ENCODE results near the gene SLC16A7. TPM values are rescaled to one million over a fixed set of nuclear protein-coding genes. Genes with fewer than 3 reads are reported as not detected.
"Not testable (repeated sequence)": the region's sequence is repeated elsewhere in the genome, so short reads cannot be mapped to it uniquely, and the experiment has no call there.

SLC16A7 gene
- total and polyA plus RNA-seq, 12 donors, result 3.5 to 103 (median 63.0) TPM

- Histone ChIP-seq H3K4me1 (replicated peaks in 1 of 2) (peaks cover 0 to 16% of the 10 kb centered on the region in 2 donors), H3K9me3 (replicated peaks in 1 of 3) (no peaks in the 10 kb centered on the region), H3K27ac (no peak overlapping the region), H3K4me3 (no peak overlapping the region), H3K27me3 (no peaks in the 10 kb centered on the region), H3K36me3 (replicated peaks in 1 of 2) (no peaks in the 10 kb centered on the region)
- 17 to 25% (median 19%) methylated on average over 1 of the region's 1 CpG for WGBS, 4 donors
- TF ChIP-seq POLR2A (IDR thresholded peaks at IDR 0.05) (peak in 1 of 2 donors; percentile 32), CTCF (IDR thresholded peaks at IDR 0.05) (no peak)
- intact Hi-C loops (cut with DNase I), result no loop called here
- peak in 6 of 7 donors; percentile 36 to 67 (median 51) for DNase-seq
Observed at GRCh38 chr12:59736786-59737185, 141.0 kb downstream of the SLC16A7 start.

GRCh38 chr12:59737725-59738463, 142.1 kb downstream of the SLC16A7 start:
- intact Hi-C loops (cut with DNase I), result no loop called here
- Histone ChIP-seq H3K27ac (peak overlapping the region in 4 of 5 donors; percentile 29 to 44 (median 38)), H3K27me3 (no peaks in the 10 kb centered on the region), H3K4me3 (peak overlapping the region in 1 of 4 donors; percentile 38), H3K4me1 (replicated peaks in 1 of 2) (peaks cover 0 to 16% of the 10 kb centered on the region in 2 donors), H3K36me3 (replicated peaks in 1 of 2) (no peaks in the 10 kb centered on the region), H3K9me3 (replicated peaks in 1 of 3) (no peaks in the 10 kb centered on the region)
- WGBS, 4 donors, result 52 to 63% (median 57%) methylated on average over 3 of the region's 3 CpGs
- TF ChIP-seq CTCF (IDR thresholded peaks at IDR 0.05), result no peak
- no peak for TF ChIP-seq POLR2A (IDR thresholded peaks at IDR 0.05)
- no peak for DNase-seq

GRCh38 chr12:59742841-59743240, 147.0 kb downstream of the SLC16A7 start:
- DNase-seq, result no peak
- TF ChIP-seq POLR2A (IDR thresholded peaks at IDR 0.05) (no peak), CTCF (IDR thresholded peaks at IDR 0.05) (no peak)
- no peaks in the 10 kb centered on the region for H3K9me3 ChIP-seq (replicated peaks in 1 of 3)

GRCh38 chr12:59744564-59744963, 148.7 kb downstream of the SLC16A7 start:
- intact Hi-C loops (cut with DNase I), result no loop called here
- 87 to 96% (median 96%) methylated on average over 4 to 8 of the region's 8 CpGs for WGBS, 4 donors
- no peak for TF ChIP-seq CTCF (IDR thresholded peaks at IDR 0.05)
- TF ChIP-seq POLR2A (IDR thresholded peaks at IDR 0.05), result no peak
- no peak overlapping the region for H3K27ac ChIP-seq
- no peaks in the 10 kb centered on the region for H3K9me3 ChIP-seq (replicated peaks in 1 of 3)
- no peaks in the 10 kb centered on the region for H3K4me1 ChIP-seq (replicated peaks in 1 of 2)
- H3K4me3 ChIP-seq, result no peak overlapping the region
- DNase-seq, result no peak
- H3K36me3 ChIP-seq (replicated peaks in 1 of 2), result no peaks in the 10 kb centered on the region
- no peaks in the 10 kb centered on the region for H3K27me3 ChIP-seq

More at GRCh38 chr12:59742841-59743240, 147.0 kb downstream of the SLC16A7 start:
- intact Hi-C loops (cut with DNase I), result no loop called here
- Histone ChIP-seq H3K36me3 (replicated peaks in 1 of 2) (no peaks in the 10 kb centered on the region), H3K27ac (no peak overlapping the region), H3K4me1 (replicated peaks in 1 of 2) (no peaks in the 10 kb centered on the region), H3K27me3 (no peaks in the 10 kb centered on the region), H3K4me3 (no peak overlapping the region)
- 84 to 95% (median 88%) methylated on average over 1 of the region's 1 CpG for WGBS, 4 donors

GRCh38 chr12:59751091-59751490, 155.3 kb downstream of the SLC16A7 start:
- H3K36me3 ChIP-seq (replicated peaks in 1 of 2); H3K9me3 ChIP-seq (replicated peaks in 1 of 3); H3K27ac ChIP-seq; H3K4me1 ChIP-seq (replicated peaks in 1 of 2); H3K4me3 ChIP-seq; DNase-seq; H3K27me3 ChIP-seq; intact Hi-C loops (cut with DNase I): not testable (repeated sequence)
- WGBS, 4 donors, result 94 to 99% (median 97%) methylated on average over 14 to 19 of the region's 19 CpGs
